Neural cell (in vitro differentiated cells): ENCODE results near the gene C13orf46. TPM values are rescaled to one million over a fixed set of nuclear protein-coding genes. Genes with fewer than 3 reads are reported as not detected.

ENCODE experiments used
- H2AFZ ChIP-seq: fragments of 200-600, 300-800 bp; sonication (generic), shearing (Covaris generic); 2 replicates; pipeline ENCODE4 v1.6.0; 2014; ENCODE audit warnings: low read depth, mild to moderate bottlenecking, antibody characterized with exemption, low read length, moderate library complexity
- H3F3A ChIP-seq: fragments of 200-600 bp; shearing (Covaris generic); 2 replicates; pipeline ENCODE4 v1.6.1; 2016; ENCODE audit warnings: mild to moderate bottlenecking, moderate library complexity, mixed read lengths, antibody characterized with exemption, low read length; ENCODE audit not compliant: insufficient read depth, poor library complexity, severe bottlenecking
- H3K27ac ChIP-seq: fragments of 200-600, 300-800 bp; sonication (generic), shearing (Covaris generic); 2 replicates; pipeline ENCODE4 v1.5.1; 2014; ENCODE audit warnings: mild to moderate bottlenecking, low read length, moderate library complexity
- H3K27me3 ChIP-seq: fragments of 300-800, 200-600 bp; sonication (generic), shearing (Covaris generic); 2 replicates; pipeline ENCODE4 v1.6.0; 2014; ENCODE audit warnings: mild to moderate bottlenecking, low read depth, low read length, moderate library complexity; ENCODE audit not compliant: insufficient read depth
- H3K36me3 ChIP-seq: fragments of 300-800, 200-600 bp; sonication (generic), shearing (Covaris generic); 2 replicates; pipeline ENCODE4 v1.5.1; 2014; ENCODE audit warnings: mild to moderate bottlenecking, antibody characterized with exemption, low read length, moderate library complexity; ENCODE audit not compliant: insufficient read depth
- H3K4me2 ChIP-seq: fragments of 300-800, 200-600 bp; sonication (generic), shearing (Covaris generic); 2 replicates; pipeline ENCODE4 v1.6.0; 2014; ENCODE audit warnings: mild to moderate bottlenecking, low read length
- H3K4me3 ChIP-seq: fragments of 300-800, 200-600 bp; sonication (generic), shearing (Covaris generic); 2 replicates; pipeline ENCODE4 v1.5.1; 2014; ENCODE audit warnings: mild to moderate bottlenecking, low read length, moderate library complexity
- H3K79me2 ChIP-seq: fragments of 200-600 bp; shearing (Covaris generic); replicated peaks from 2 replicates; pipeline ENCODE4 v1.6.0; 2014; ENCODE audit warnings: mild to moderate bottlenecking, low read length, moderate library complexity; ENCODE audit not compliant: insufficient read depth
- H3K9ac ChIP-seq: fragments of 300-800, 200-600 bp; sonication (generic), shearing (Covaris generic); 2 replicates; pipeline ENCODE4 v1.6.1; 2016; ENCODE audit warnings: mild to moderate bottlenecking, low read length, mixed read lengths
- H3K9me2 ChIP-seq: fragments of 200-600 bp; shearing (Covaris generic); 2 replicates; pipeline ENCODE4 v1.6.1; 2016; ENCODE audit warnings: mild to moderate bottlenecking, low read length, mixed read lengths; ENCODE audit not compliant: insufficient read depth
- H3K9me3 ChIP-seq: fragments of 200-600, 300-800 bp; sonication (generic), shearing (Covaris generic); 2 replicates; pipeline ENCODE4 v1.6.1; 2016; ENCODE audit warnings: mild to moderate bottlenecking, mixed run types, low read length, moderate library complexity, mixed read lengths
- H4K20me1 ChIP-seq: fragments of 200-600 bp; shearing (Covaris generic); 2 replicates; pipeline ENCODE4 v1.6.1; 2016; ENCODE audit warnings: mild to moderate bottlenecking, mixed run types; ENCODE audit not compliant: insufficient read depth
- CTCF ChIP-seq: fragments of 450-650 bp; IDR thresholded peaks from 2 replicates; pipeline ENCODE4 v1.5.1; 2014; ENCODE audit warnings: antibody characterized with exemption, mild to moderate bottlenecking, moderate library complexity; ENCODE audit not compliant: poor library complexity, severe bottlenecking
- EP300 ChIP-seq: fragments of 450-650 bp; conservative IDR thresholded peaks from 2 replicates; pipeline ENCODE4 v1.6.1; 2014; ENCODE audit warnings: antibody characterized with exemption, mild to moderate bottlenecking, moderate library complexity; ENCODE audit not compliant: poor library complexity, severe bottlenecking
- EZH2 ChIP-seq: fragments of 200-600, 300-800 bp; shearing (Covaris generic), sonication (generic); IDR thresholded peaks from 2 replicates; pipeline ENCODE4 v1.6.1; 2014; ENCODE audit warnings: antibody characterized with exemption, low read length, borderline replicate concordance, mild to moderate bottlenecking; ENCODE audit not compliant: insufficient read depth, poor library complexity, severe bottlenecking
- MXI1 ChIP-seq: fragments of 450-650 bp; conservative IDR thresholded peaks from 2 replicates; pipeline ENCODE4 v1.6.1; 2014; ENCODE audit warnings: antibody characterized with exemption, mild to moderate bottlenecking; ENCODE audit not compliant: poor library complexity, severe bottlenecking
- POLR2AphosphoS5 ChIP-seq: IDR thresholded peaks from 2 replicates; pipeline ENCODE4 v1.6.1; 2012
- RAD21 ChIP-seq: fragments of 450-650 bp; conservative IDR thresholded peaks from 2 replicates; pipeline ENCODE4 v1.6.1; 2014; ENCODE audit warnings: antibody characterized with exemption, mild to moderate bottlenecking, moderate library complexity
- SMC3 ChIP-seq: fragments of 450-650 bp; conservative IDR thresholded peaks from 2 replicates; pipeline ENCODE4 v1.6.1; 2014; ENCODE audit warnings: antibody characterized with exemption, mild to moderate bottlenecking, moderate library complexity; ENCODE audit not compliant: poor library complexity
- TAF1 ChIP-seq: IDR thresholded peaks from 2 replicates; pipeline ENCODE4 v1.6.1; 2012; ENCODE audit warnings: low read depth
- polyA plus RNA-seq: library from polyadenylated mRNA; depleted of rRNA; stranded (reverse); fragments of >200 nt; gene quantifications from 2 replicates; pipeline ENCODE4 v1.2.3, GENCODE V29; 2014

Gene C13orf46
- polyA plus RNA-seq, 1 donor from 2014 or later: not detected

GRCh38 chr13:113920606-113921286, 53.1 kb downstream of the C13orf46 start:
- Histone ChIP-seq H2AFZ (no peak overlapping the region), H3K9ac (no peak overlapping the region), H3K36me3 (no peaks in the 10 kb centered on the region), H3K27ac (no peak overlapping the region), H3K79me2 (no peaks in the 10 kb centered on the region), H3K27me3 (no peaks in the 10 kb centered on the region), H3K4me3 (no peak overlapping the region), H4K20me1 (no peaks in the 10 kb centered on the region), H3K9me2 (no peaks in the 10 kb centered on the region), H3K4me2 (no peak overlapping the region), H3K9me3 (no peaks in the 10 kb centered on the region), H3F3A (no peaks in the 10 kb centered on the region)
- no peak for TF ChIP-seq RAD21
- TF ChIP-seq POLR2AphosphoS5: no peak
- TF ChIP-seq SMC3: no peak
- no peak for TF ChIP-seq EZH2
- no peak for TF ChIP-seq EP300
- TF ChIP-seq MXI1: no peak
- TF ChIP-seq TAF1: no peak
- no peak for TF ChIP-seq CTCF

- no peak overlapping the region for H3K27ac ChIP-seq
- no peaks in the 10 kb centered on the region for H3K36me3 ChIP-seq
- no peaks in the 10 kb centered on the region for H3F3A ChIP-seq
- H3K79me2 ChIP-seq: no peaks in the 10 kb centered on the region
- H3K4me3 ChIP-seq: no peak overlapping the region
- H3K27me3 ChIP-seq: no peaks in the 10 kb centered on the region
- H2AFZ ChIP-seq: no peak overlapping the region
- no peak overlapping the region for H3K4me2 ChIP-seq
- H3K9ac ChIP-seq: no peak overlapping the region
- no peaks in the 10 kb centered on the region for H3K9me2 ChIP-seq
- TF ChIP-seq CTCF (no peak), MXI1 (no peak)
- no peaks in the 10 kb centered on the region for H4K20me1 ChIP-seq
- no peaks in the 10 kb centered on the region for H3K9me3 ChIP-seq
Observed at GRCh38 chr13:113919761-113920559, 53.9 kb downstream of the C13orf46 start.
